ENCODE data around the gene ADAMTS2. TPM values are rescaled to one million over a fixed set of nuclear protein-coding genes. Genes with fewer than 3 reads are reported as not detected.

ADAMTS2 gene
- total and polyA plus RNA-seq, 2 of the 8 experiments (the other 6 are each of a cell fraction or from before 2014, with no cell fraction given): 6.6 to 7.3 TPM

GRCh38 chr5:179182601-179183000, 162.7 kb downstream of the ADAMTS2 start (continued):
- no peak for TF ChIP-seq CHD7 (IDR thresholded peaks at IDR 0.05; ENCODE audit: insufficient replicate concordance, low read length)
- no peak for TF ChIP-seq EGR1 (IDR thresholded peaks at IDR 0.05; ENCODE audit: borderline replicate concordance, low read depth, low read length)
- no peak for TF ChIP-seq CTBP2 (IDR thresholded peaks at IDR 0.05; ENCODE audit: borderline replicate concordance, insufficient read depth, insufficient read length, low read length)
- no peak for TF ChIP-seq NRF1 (IDR thresholded peaks at IDR 0.05; ENCODE audit: low read depth, low read length)
- no peak for TF ChIP-seq EZH2 (IDR thresholded peaks at IDR 0.05; ENCODE audit: low read depth, low read length, severe bottlenecking)
- TF ChIP-seq CBX5 (IDR thresholded peaks at IDR 0.05; ENCODE audit: low read depth, low read length): no peak
- TF ChIP-seq POU5F1 (IDR thresholded peaks at IDR 0.05; ENCODE audit: low read depth, low read length): no peak
- TF ChIP-seq JUN (IDR thresholded peaks at IDR 0.05; ENCODE audit: low read depth, low read length): no peak
- no peak for TF ChIP-seq YY1 (IDR thresholded peaks at IDR 0.05; ENCODE audit: low read depth, low read length)
- no peak for TF ChIP-seq SP2 (IDR thresholded peaks at IDR 0.05; ENCODE audit: low read length)
- no peak for TF ChIP-seq SAP30 (IDR thresholded peaks at IDR 0.05; ENCODE audit: insufficient read depth, insufficient replicate concordance, low read length)
- no peak for TF ChIP-seq KDM5A (IDR thresholded peaks at IDR 0.05; ENCODE audit: low read length)
